Measurements from ENCODE around the gene ORC4. TPM values are rescaled to one million over a fixed set of nuclear protein-coding genes. Genes with fewer than 3 reads are reported as not detected.

Gene ORC4
- total RNA-seq, 1 donor from 2014 or later = 91.0 TPM

GRCh38 chr2:147927053-147927588, 93.4 kb downstream of the ORC4 start:
- no peak for DNase-seq

- DNase-seq = peak; percentile 49
Measured at GRCh38 chr2:147925886-147926285, 94.7 kb downstream of the ORC4 start.

GRCh38 chr2:147924647-147925046, 95.9 kb downstream of the ORC4 start:
- no peak for DNase-seq

GRCh38 chr2:147923846-147924245, 96.7 kb downstream of the ORC4 start:
- peak; percentile 52 for DNase-seq

- no peak for DNase-seq
Measured at GRCh38 chr2:147917161-147917560, 103.4 kb downstream of the ORC4 start.

GRCh38 chr2:147916723-147917122, 103.8 kb downstream of the ORC4 start:
- DNase-seq = no peak

GRCh38 chr2:147916067-147916466, 104.5 kb downstream of the ORC4 start:
- no peak for DNase-seq

GRCh38 chr2:147913701-147914480, 106.6 kb downstream of the ORC4 start:
- peak; percentile 45 for DNase-seq

GRCh38 chr2:147910990-147911473, 109.5 kb downstream of the ORC4 start:
- peak; percentile 89 for DNase-seq

- DNase-seq = no peak
Measured at GRCh38 chr2:147909178-147909577, 111.4 kb downstream of the ORC4 start.

- DNase-seq = no peak
Measured at GRCh38 chr2:147904051-147904450, 116.5 kb downstream of the ORC4 start.

- DNase-seq = no peak
Measured at GRCh38 chr2:147888680-147889079, 131.9 kb downstream of the ORC4 start.

GRCh38 chr2:147886136-147886535, 134.4 kb downstream of the ORC4 start:
- DNase-seq = no peak

- DNase-seq = no peak
Measured at GRCh38 chr2:147884830-147885229, 135.7 kb downstream of the ORC4 start.

GRCh38 chr2:147882631-147883030, 137.9 kb downstream of the ORC4 start:
- DNase-seq = no peak

Other genes with a start within 250 kb of the ORC4 start
- 41.7 TPM for gene ACVR2A, start 175.7 kb downstream of the ORC4 start, total RNA-seq
- 50.2 TPM for gene MBD5, start 354 bp upstream of the ORC4 start, total RNA-seq

All from tongue (tissue), 2 donors.